Ascending aorta (tissue), 2 donors: ENCODE data around the gene PGBD5. TPM values are rescaled to one million over a fixed set of nuclear protein-coding genes. Genes with fewer than 3 reads are reported as not detected.

ENCODE experiments used
- DNase-seq, 2 donors: peaks; one replicate each; pipeline ENCODE4 v3.0.0-alpha.2; 2019; ENCODE audit warnings: low spot score in 2 of 2
- H3K27ac ChIP-seq, 2 donors: fragments of 200-600 bp; sonication (generic); one replicate each; pipeline ENCODE4 v1.5.1; 2016 to 2017; ENCODE audit warnings: mild to moderate bottlenecking in 1 of 2
- H3K27me3 ChIP-seq: fragments of 200-600 bp; sonication (generic); one replicate; pipeline ENCODE4 v1.5.1; 2017
- H3K36me3 ChIP-seq, 2 donors: fragments of 200-600 bp; sonication (generic); one replicate each; pipeline ENCODE4 v1.5.1; 2016
- H3K4me1 ChIP-seq, 2 donors: fragments of 200-600 bp; sonication (generic); one replicate each; pipeline ENCODE4 v1.5.1; 2016 to 2017; ENCODE audit warnings: mild to moderate bottlenecking in 1 of 2
- H3K4me3 ChIP-seq, 2 donors: fragments of 200-600 bp; sonication (generic); one replicate each; pipeline ENCODE4 v1.5.1; 2016 to 2017; ENCODE audit warnings: mild to moderate bottlenecking in 1 of 2
- H3K9me3 ChIP-seq, 2 donors: fragments of 200-600 bp; sonication (generic); one replicate each; pipeline ENCODE4 v1.5.1; 2016
- CTCF ChIP-seq, 3 experiments: fragments of 200-600 bp in 2 of 3; fragments of 450-650 bp in 1 of 3; sonication (generic) in 2 of 3; IDR thresholded peaks; one replicate each; pipeline ENCODE4 v1.5.1; 2016 to 2019; ENCODE audit warnings: antibody characterized with exemption in 3 of 3, mild to moderate bottlenecking in 1 of 3, moderate library complexity in 1 of 3
- intact Hi-C: fragments of 100-400 bp; cut with DNase I; formaldehyde crosslinking; loops from one replicate; pipeline ENCODE4 v1.15.1; 2023
- total RNA-seq: library from RNA; depleted of rRNA; stranded (reverse); fragments of >200 nt; gene quantifications from one replicate; pipeline ENCODE4 v1.1.0, GENCODE V29; 2016

The PGBD5 gene
- total RNA-seq, 1 donor from 2014 or later: not detected

GRCh38 chr1:230429067-230429735, 3.1 kb upstream of the PGBD5 start:
- intact Hi-C loops: no loop called here
- Histone ChIP-seq H3K27me3 (peaks cover 11% of the 10 kb centered on the region), H3K9me3 (no peaks in the 10 kb centered on the region), H3K4me1 (peaks cover 0 to 4% of the 10 kb centered on the region in 2 donors), H3K36me3 (no peaks in the 10 kb centered on the region), H3K27ac (no peak overlapping the region), H3K4me3 (no peak overlapping the region)
- no peak for TF ChIP-seq CTCF (IDR thresholded peaks at IDR 0.05)
- no peak for DNase-seq

- H3K27me3 ChIP-seq: peaks cover 11% of the 10 kb centered on the region
- H3K9me3 ChIP-seq: no peaks in the 10 kb centered on the region
- H3K4me3 ChIP-seq: no peak overlapping the region
- H3K4me1 ChIP-seq: peaks cover 0 to 4% of the 10 kb centered on the region in 2 donors
- no peak for TF ChIP-seq CTCF (IDR thresholded peaks at IDR 0.05)
- intact Hi-C loops: no loop called here
- DNase-seq: no peak
- no peak overlapping the region for H3K27ac ChIP-seq
- no peaks in the 10 kb centered on the region for H3K36me3 ChIP-seq
These were observed 1.8 kb upstream of the PGBD5 start for GRCh38 chr1:230427981-230428380.

- DNase-seq: no peak
- peaks cover 0 to 4% of the 10 kb centered on the region in 2 donors for H3K4me1 ChIP-seq
- H3K27ac ChIP-seq: no peak overlapping the region
- intact Hi-C loops: no loop called here
- H3K9me3 ChIP-seq: no peaks in the 10 kb centered on the region
- no peak for TF ChIP-seq CTCF (IDR thresholded peaks at IDR 0.05)
- H3K36me3 ChIP-seq: no peaks in the 10 kb centered on the region
- H3K4me3 ChIP-seq: peak overlapping the region; percentile 57 to 77
- H3K27me3 ChIP-seq: peaks cover 11% of the 10 kb centered on the region
These were observed 1.2 kb upstream of the PGBD5 start for GRCh38 chr1:230427094-230427876.

GRCh38 chr1:230425252-230426091, 660 bp downstream of the PGBD5 start:
- H3K4me3 ChIP-seq: peak overlapping the region; percentile 46 to 52
- no peak overlapping the region for H3K27ac ChIP-seq
- no peak for DNase-seq
- peaks cover 0 to 4% of the 10 kb centered on the region in 2 donors for H3K4me1 ChIP-seq
- intact Hi-C loops: no loop called here
- peaks cover 11% of the 10 kb centered on the region for H3K27me3 ChIP-seq
- H3K36me3 ChIP-seq: no peaks in the 10 kb centered on the region
- H3K9me3 ChIP-seq: no peaks in the 10 kb centered on the region
- TF ChIP-seq CTCF (IDR thresholded peaks at IDR 0.05): no peak

- intact Hi-C loops: no loop called here
- Histone ChIP-seq H3K27ac (no peak overlapping the region), H3K36me3 (no peaks in the 10 kb centered on the region), H3K4me1 (peaks cover 0 to 4% of the 10 kb centered on the region in 2 donors), H3K4me3 (peak overlapping the region; percentile 46 to 52), H3K9me3 (no peaks in the 10 kb centered on the region), H3K27me3 (peaks cover 11% of the 10 kb centered on the region)
- no peak for TF ChIP-seq CTCF (IDR thresholded peaks at IDR 0.05)
- DNase-seq: no peak
These were observed 1.5 kb downstream of the PGBD5 start for GRCh38 chr1:230424391-230425251.
